HepG2 (cell line): ENCODE data around the gene RSRC2. TPM values are rescaled to one million over a fixed set of nuclear protein-coding genes. Genes with fewer than 3 reads are reported as not detected.
A peak's percentile ranks its signal among the peaks of the same experiment; 100 is the strongest.

Source experiments
- ATAC-seq: fragments of 200-7000 bp; cut with Tn5 transposase; 3 replicates; pipeline ENCODE4 v1.9.1; 2020; ENCODE audit warnings: mild to moderate bottlenecking, moderate library complexity
- BruUV-seq: library from RNA; stranded (reverse); fragments of 400-500 nt; replicated peaks from 2 replicates; lab custom pipeline; 2021; lab: Mats Ljungman, UMichigan
- CTCF ChIA-PET: fragments of 300-600 bp; formaldehyde crosslinking; extraction: SDS; loops from one replicate; lab custom pipeline; 2021; ENCODE audit warnings: low total read pairs, inconsistent platforms, low intra/inter-chr PET ratio; lab: Yijun Ruan, JAX
- POLR2A ChIA-PET: fragments of 350-600 bp; sonication (Branson Sonifier 250); formaldehyde crosslinking; loops from one replicate; lab custom pipeline; 2020; ENCODE audit warnings: antibody characterized with exemption, inconsistent platforms; lab: Yijun Ruan, JAX
- DNase-seq: peaks from one replicate; pipeline ENCODE4 v3.0.0-alpha.2; 2015; ENCODE audit warnings: low spot score
- FAIRE-seq: peaks from 3 replicates; lab custom pipeline; 2011; peaks lifted over from hg19 to GRCh38; lab: Jason Lieb, UNC
- H2AFZ ChIP-seq: one replicate; pipeline ENCODE4 v1.6.1; 2011; ENCODE audit warnings: low read length, inconsistent platforms
- H3K27ac ChIP-seq: fragments of 300-600 bp; 3 replicates; pipeline ENCODE4 v1.8.0; 2011; ENCODE audit warnings: mixed run types, mild to moderate bottlenecking, mixed read lengths, low read length, inconsistent platforms; ENCODE audit not compliant: insufficient read depth; ENCODE audit errors: extremely low read length
- H3K27me3 ChIP-seq, 2 experiments: fragments of 200-600 bp in 1 of 2; 2 replicates in 1 of 2; 3 replicates in 1 of 2; pipeline versions ENCODE4 v1.6.0 to v1.8.0; 2011; ENCODE audit warnings: low read length in 2 of 2, mild to moderate bottlenecking in 2 of 2, moderate library complexity in 2 of 2, inconsistent platforms in 1 of 2; ENCODE audit not compliant: insufficient read depth in 2 of 2, control insufficient read depth in 1 of 2
- H3K36me3 ChIP-seq, 2 experiments: fragments of 200-600 bp in 1 of 2; replicated peaks in 1 of 2; 2 replicates in 1 of 2; 3 replicates in 1 of 2; pipeline versions ENCODE4 v1.5.1 to v1.8.0; 2011; ENCODE audit warnings: low read length in 2 of 2, inconsistent platforms in 1 of 2; ENCODE audit not compliant: insufficient read depth in 2 of 2, control insufficient read depth in 1 of 2
- H3K4me1 ChIP-seq: 2 replicates; pipeline ENCODE4 v1.5.1; 2012; ENCODE audit warnings: low read length, inconsistent platforms; ENCODE audit not compliant: insufficient read depth
- H3K4me2 ChIP-seq: 2 replicates; pipeline ENCODE4 v1.6.0; 2011; ENCODE audit warnings: low read depth, low read length, inconsistent platforms
- H3K4me3 ChIP-seq, 3 experiments: fragments of 200-600 bp in 1 of 3; sonication (generic), shearing (Covaris generic) in 1 of 3; replicated peaks in 1 of 3; 2 replicates each; pipeline ENCODE4 v1.5.1; 2011 to 2016; ENCODE audit warnings: low read length in 3 of 3, inconsistent platforms in 2 of 3, low read depth in 2 of 3, mild to moderate bottlenecking in 2 of 3, control low read depth in 1 of 3, mixed read lengths in 1 of 3; ENCODE audit not compliant: insufficient read depth in 1 of 3
- H3K79me2 ChIP-seq: one replicate; pipeline ENCODE4 v1.6.1; 2011; ENCODE audit warnings: low read length, inconsistent platforms; ENCODE audit not compliant: insufficient read depth
- H3K9ac ChIP-seq: 2 replicates; pipeline ENCODE4 v1.6.0; 2011; ENCODE audit warnings: mild to moderate bottlenecking, low read depth, low read length, inconsistent platforms; ENCODE audit not compliant: insufficient read depth
- H3K9me3 ChIP-seq: 2 replicates; pipeline ENCODE4 v1.5.1; 2012; ENCODE audit warnings: mild to moderate bottlenecking, low read length
- H4K20me1 ChIP-seq: 2 replicates; pipeline ENCODE4 v1.6.0; 2011; ENCODE audit warnings: inconsistent platforms, mild to moderate bottlenecking, low read length, moderate library complexity; ENCODE audit not compliant: insufficient read depth
- KDM2A ChIP-seq: sonication (generic); formaldehyde crosslinking; IDR thresholded peaks from 2 replicates; pipeline ENCODE4 v1.4.0; 2020; ENCODE audit warnings: low read depth, missing genetic modification reagents, borderline replicate concordance
- LCORL ChIP-seq, 2 experiments: fragments of 450-650 bp in 1 of 2; sonication (generic) in 1 of 2; formaldehyde crosslinking in 1 of 2; IDR thresholded peaks; 2 replicates each; pipeline versions ENCODE4 v1.5.0 to v1.6.1; 2017 to 2020; ENCODE audit warnings: antibody characterized with exemption in 1 of 2, missing genetic modification reagents in 1 of 2
- NONO ChIP-seq, 2 experiments: fragments of 450-650 bp in 1 of 2; sonication (generic) in 1 of 2; formaldehyde crosslinking in 1 of 2; IDR thresholded peaks in 1 of 2; conservative IDR thresholded peaks in 1 of 2; 2 replicates each; pipeline versions ENCODE4 v1.6.1 to v1.8.0; 2017 to 2022; ENCODE audit warnings: mild to moderate bottlenecking in 1 of 2, missing genetic modification reagents in 1 of 2, moderate library complexity in 1 of 2
- RBAK ChIP-seq: sonication (generic); formaldehyde crosslinking; IDR thresholded peaks from 2 replicates; pipeline ENCODE4 v1.5.1; 2020; ENCODE audit warnings: mild to moderate bottlenecking, missing genetic modification reagents
- SATB2 ChIP-seq: sonication (generic); formaldehyde crosslinking; IDR thresholded peaks from 2 replicates; pipeline ENCODE4 v1.5.0; 2020; ENCODE audit warnings: missing genetic modification reagents
- TEAD3 ChIP-seq: optimal IDR thresholded peaks from 2 replicates; pipeline ENCODE3; 2016; ENCODE audit warnings: borderline replicate concordance
- ZMAT5 ChIP-seq: sonication (generic); formaldehyde crosslinking; IDR thresholded peaks from 2 replicates; pipeline ENCODE4 v1.5.0; 2020; ENCODE audit warnings: mild to moderate bottlenecking, low read depth, missing genetic modification reagents, borderline replicate concordance
- ZNF749 ChIP-seq: sonication (generic); formaldehyde crosslinking; IDR thresholded peaks from 2 replicates; pipeline ENCODE4 v1.8.0; 2022; ENCODE audit warnings: mild to moderate bottlenecking, missing genetic modification reagents, moderate library complexity, borderline replicate concordance
- ZSCAN9 ChIP-seq: IDR thresholded peaks from 2 replicates; pipeline ENCODE4 v1.6.1; 2016; ENCODE audit warnings: borderline replicate concordance
- WGBS: methylation state at CpG from one replicate; pipeline ENCODE4 v1.1.6; 2017; ENCODE audit warnings: low lambda C conversion rate; 5-methylcytosine and 5-hydroxymethylcytosine counted together
- in situ Hi-C: cut with HindIII; loops from 2 replicates; pipeline ENCODE4 v1.10.0; 2017; ENCODE audit warnings: low pct_unique_long_range_greater_than_20kb; ENCODE audit not compliant: extremely low pct_ligation_motif_present
- intact Hi-C: fragments of 100-400 bp; cut with micrococcal nuclease; formaldehyde crosslinking; loops from one replicate; pipeline ENCODE4 v1.10.0; 2022; ENCODE audit not compliant: unreplicated experiment
- polyA plus RNA-seq, 8 experiments: library from polyadenylated mRNA; depleted of rRNA in 3 of 8; stranded (reverse) in 7 of 8; unstranded in 1 of 8; fragments of >200 nt; fragmentation: Illumina TruSeq in 4 of 8; extraction: Trizol in 4 of 8; gene quantifications; 2 replicates each; pipeline versions ENCODE4 v1.2.1 to v1.2.3, GENCODE V29; 2011 to 2016; ENCODE audit warnings: low read depth in 4 of 8, missing spikeins in 1 of 8, mixed read lengths in 1 of 8; ENCODE audit not compliant: insufficient read depth in 1 of 8
- total RNA-seq, 5 experiments: library from RNA; depleted of rRNA; stranded (reverse); fragments of >200 nt; fragmentation: Illumina TruSeq; extraction: Trizol; gene quantifications; 2 replicates each; pipeline ENCODE4 v1.2.3, GENCODE V29; 2016; ENCODE audit warnings: low read depth in 1 of 5
- TF ChIP-seq, protein P1 (sequence below): IDR thresholded peaks from 2 replicates; pipeline ENCODE4 v1.6.1; 2016

Gene RSRC2
- total and polyA plus RNA-seq, 2 of the 13 experiments (the other 11 are each of a cell fraction or from before 2014, with no cell fraction given): 31.4 to 77.8 TPM

DNA sequence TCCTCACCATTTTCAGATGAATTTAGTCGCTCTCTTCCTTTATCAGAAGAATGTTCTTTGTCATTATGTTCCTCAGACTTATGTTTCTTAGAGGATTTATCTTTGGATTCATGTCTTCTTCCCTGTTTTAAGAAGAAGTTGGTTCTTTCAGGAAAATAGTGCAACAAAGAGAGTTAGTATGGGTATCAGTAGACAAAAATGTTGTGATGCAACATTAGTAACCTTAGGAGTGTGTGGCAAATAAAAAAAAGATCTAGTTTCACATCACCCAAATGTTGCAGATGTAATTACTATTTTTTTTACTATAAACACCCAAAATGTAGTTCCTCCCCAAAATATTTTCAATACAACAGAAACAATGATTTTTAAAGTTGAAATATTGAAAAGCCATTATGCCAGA, 7.8 kb downstream of the RSRC2 start:
- peaks cover 17 to 83% of the 10 kb centered on the region in 2 experiments for H3K36me3 ChIP-seq
- no peak overlapping the region for H3K27ac ChIP-seq
- H3K27me3 ChIP-seq: no peaks in the 10 kb centered on the region
- ATAC-seq (no peak), DNase-seq (no peak), FAIRE-seq (no peak)
- peaks cover 31% of the 10 kb centered on the region for H3K4me1 ChIP-seq
- BruUV-seq: no TSS peak
- H3K9me3 ChIP-seq: no peaks in the 10 kb centered on the region
- POLR2A ChIA-PET: no interaction called here
- in situ Hi-C loops (no loop called here), intact Hi-C loops (no loop called here)
- WGBS: 97% methylated on average over 1 of the region's 1 CpG
- peaks cover 77% of the 10 kb centered on the region for H3K79me2 ChIP-seq
- H2AFZ ChIP-seq: no peak overlapping the region
- CTCF ChIA-PET: no interaction called here
- H4K20me1 ChIP-seq: peaks cover 55% of the 10 kb centered on the region
- no peak overlapping the region for H3K9ac ChIP-seq
- H3K4me3 ChIP-seq: no peak overlapping the region
- no peak overlapping the region for H3K4me2 ChIP-seq
- TF ChIP-seq ZNF749 (CRISPR knock-in tag): no peak
- TF ChIP-seq KDM2A: no peak
- TF ChIP-seq, protein P1, sequence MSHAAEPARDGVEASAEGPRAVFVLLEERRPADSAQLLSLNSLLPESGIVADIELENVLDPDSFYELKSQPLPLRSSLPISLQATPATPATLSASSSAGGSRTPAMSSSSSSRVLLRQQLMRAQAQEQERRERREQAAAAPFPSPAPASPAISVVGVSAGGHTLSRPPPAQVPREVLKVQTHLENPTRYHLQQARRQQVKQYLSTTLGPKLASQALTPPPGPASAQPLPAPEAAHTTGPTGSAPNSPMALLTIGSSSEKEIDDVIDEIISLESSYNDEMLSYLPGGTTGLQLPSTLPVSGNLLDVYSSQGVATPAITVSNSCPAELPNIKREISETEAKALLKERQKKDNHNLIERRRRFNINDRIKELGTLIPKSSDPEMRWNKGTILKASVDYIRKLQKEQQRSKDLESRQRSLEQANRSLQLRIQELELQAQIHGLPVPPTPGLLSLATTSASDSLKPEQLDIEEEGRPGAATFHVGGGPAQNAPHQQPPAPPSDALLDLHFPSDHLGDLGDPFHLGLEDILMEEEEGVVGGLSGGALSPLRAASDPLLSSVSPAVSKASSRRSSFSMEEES (CRISPR knock-in tag): no peak
- no peak for TF ChIP-seq ZMAT5 (CRISPR knock-in tag)

DNA sequence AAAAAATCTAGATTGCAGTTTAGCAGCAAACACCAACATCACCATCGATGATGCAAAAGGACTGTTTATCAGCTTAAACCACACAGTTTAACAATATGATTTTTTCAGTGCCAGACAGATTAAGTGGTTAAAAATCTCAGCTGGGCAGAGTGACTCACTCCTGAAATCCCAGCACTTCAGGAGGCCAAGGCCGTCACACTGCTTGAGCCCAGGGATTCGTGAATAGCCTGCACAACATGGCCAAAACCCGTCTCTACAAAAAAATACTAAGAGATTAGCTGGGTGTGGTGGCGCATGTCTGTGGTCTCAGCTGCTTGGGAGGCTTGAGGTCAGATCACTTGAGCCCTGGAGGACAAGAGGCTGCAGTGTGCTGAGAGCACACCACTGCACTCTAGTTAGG, 8.9 kb downstream of the RSRC2 start:
- Histone ChIP-seq H3K79me2 (peaks cover 71% of the 10 kb centered on the region), H3K9ac (no peak overlapping the region), H3K4me3 (no peak overlapping the region), H4K20me1 (peaks cover 48% of the 10 kb centered on the region), H3K36me3 (peaks cover 22 to 86% of the 10 kb centered on the region in 2 experiments), H2AFZ (no peak overlapping the region), H3K27ac (no peak overlapping the region), H3K27me3 (no peaks in the 10 kb centered on the region), H3K4me1 (peaks cover 20% of the 10 kb centered on the region), H3K9me3 (no peaks in the 10 kb centered on the region), H3K4me2 (no peak overlapping the region)
- CTCF ChIA-PET: no interaction called here
- no peak for FAIRE-seq
- no TSS peak for BruUV-seq
- POLR2A ChIA-PET: interaction anchor here (0.7 to 1.2 kb wide), 2 partner anchors 17 to 118 kb away, joined by 3 to 5 read pairs; partner anchors contain the start of gene ZCCHC8
- WGBS: 97% methylated on average over 5 of the region's 5 CpGs
- DNase-seq: no peak
- in situ Hi-C loops (no loop called here), intact Hi-C loops (no loop called here)
- TF ChIP-seq ZSCAN9 (CRISPR knock-in tag) (no peak), RBAK (no peak), SATB2 (CRISPR knock-in tag) (no peak), LCORL (IDR thresholded peaks at IDR 0.05) (no peak), LCORL (CRISPR knock-in tag; IDR thresholded peaks at IDR 0.05) (no peak), TEAD3 (CRISPR knock-in tag) (no peak), NONO (IDR thresholded peaks at IDR 0.05) (no peak), NONO (CRISPR knock-in tag; conservative IDR thresholded peaks at IDR 0.05) (no peak)
- ATAC-seq: peak; percentile 31
